ENCODE results near the gene PHC3. TPM values are rescaled to one million over a fixed set of nuclear protein-coding genes. Genes with fewer than 3 reads are reported as not detected.

The PHC3 gene
- total RNA-seq, 1 donor from 2014 or later: 105 TPM

DNA sequence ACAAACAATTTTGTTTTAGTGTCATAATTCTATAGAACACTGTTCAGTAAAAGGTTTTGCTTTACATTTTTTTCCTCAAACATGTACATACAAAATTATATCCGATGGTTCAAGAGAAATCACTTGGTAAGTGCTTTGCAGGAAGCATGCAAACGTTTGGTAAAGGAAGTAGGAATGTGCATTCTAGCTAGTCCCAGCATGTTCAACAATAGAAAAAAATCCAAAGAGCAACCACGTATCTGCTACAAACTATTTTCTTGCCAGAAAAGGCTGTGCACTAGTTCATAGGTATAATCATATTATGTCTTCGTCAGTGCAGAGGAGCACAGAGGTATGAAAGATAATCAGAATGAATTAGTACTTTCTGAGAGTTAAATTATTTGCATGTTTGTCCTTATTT is 85.8 kb downstream of the PHC3 start:
- ATAC-seq (ENCODE audit: low read depth): no peak
- no peaks in the 10 kb centered on the region for H3K27me3 Mint-ChIP-seq
- no peak overlapping the region for H3K27ac Mint-ChIP-seq
- no peak overlapping the region for H3K4me3 Mint-ChIP-seq
- intact Hi-C loops (cut with micrococcal nuclease): loop anchor here (2.0 to 5.0 kb wide), 2 partner anchors 59 to 233 kb away; partner anchors contain the start of gene GPR160
- H3K9me3 Mint-ChIP-seq: no peaks in the 10 kb centered on the region
- H3K36me3 Mint-ChIP-seq (ENCODE audit: low read depth): peaks cover 84% of the 10 kb centered on the region
- POLR2A ChIA-PET: no interaction called here
- TF ChIP-seq, protein P1, sequence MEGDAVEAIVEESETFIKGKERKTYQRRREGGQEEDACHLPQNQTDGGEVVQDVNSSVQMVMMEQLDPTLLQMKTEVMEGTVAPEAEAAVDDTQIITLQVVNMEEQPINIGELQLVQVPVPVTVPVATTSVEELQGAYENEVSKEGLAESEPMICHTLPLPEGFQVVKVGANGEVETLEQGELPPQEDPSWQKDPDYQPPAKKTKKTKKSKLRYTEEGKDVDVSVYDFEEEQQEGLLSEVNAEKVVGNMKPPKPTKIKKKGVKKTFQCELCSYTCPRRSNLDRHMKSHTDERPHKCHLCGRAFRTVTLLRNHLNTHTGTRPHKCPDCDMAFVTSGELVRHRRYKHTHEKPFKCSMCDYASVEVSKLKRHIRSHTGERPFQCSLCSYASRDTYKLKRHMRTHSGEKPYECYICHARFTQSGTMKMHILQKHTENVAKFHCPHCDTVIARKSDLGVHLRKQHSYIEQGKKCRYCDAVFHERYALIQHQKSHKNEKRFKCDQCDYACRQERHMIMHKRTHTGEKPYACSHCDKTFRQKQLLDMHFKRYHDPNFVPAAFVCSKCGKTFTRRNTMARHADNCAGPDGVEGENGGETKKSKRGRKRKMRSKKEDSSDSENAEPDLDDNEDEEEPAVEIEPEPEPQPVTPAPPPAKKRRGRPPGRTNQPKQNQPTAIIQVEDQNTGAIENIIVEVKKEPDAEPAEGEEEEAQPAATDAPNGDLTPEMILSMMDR (IDR thresholded peaks at IDR 0.05): no peak
- no peak for DNase-seq
- CTCF ChIA-PET: no interaction called here
- H3K4me1 Mint-ChIP-seq: peaks cover 9% of the 10 kb centered on the region

DNA sequence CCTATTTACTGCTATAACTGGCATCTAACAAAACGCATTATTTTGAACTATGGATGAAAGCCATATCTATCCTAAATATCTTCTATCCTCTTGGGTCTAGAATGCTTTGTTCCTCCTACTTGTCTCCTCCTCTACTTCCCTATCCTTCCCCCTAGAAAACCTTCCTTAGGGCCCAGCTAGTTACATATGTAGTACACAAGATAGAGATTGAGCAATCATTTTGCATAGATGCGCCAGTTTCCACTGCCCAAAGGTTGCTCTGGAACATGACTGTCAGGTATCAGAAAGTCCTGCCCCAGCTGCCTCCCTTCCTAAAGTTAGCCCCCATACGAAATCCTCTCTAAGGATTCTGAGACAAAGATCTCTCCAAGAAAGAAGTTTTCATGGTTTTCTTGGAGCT is 88.6 kb downstream of the PHC3 start:
- H3K36me3 Mint-ChIP-seq (ENCODE audit: low read depth): peaks cover 74% of the 10 kb centered on the region
- intact Hi-C loops (cut with micrococcal nuclease): loop anchor here (5.0 kb wide), 1 partner anchor 34 kb away; no protein-coding TSS in a partner anchor
- ATAC-seq (ENCODE audit: low read depth) (no peak), DNase-seq (no peak)
- ChIA-PET CTCF (no interaction called here), POLR2A (interaction anchor here (0.6 kb wide), 1 partner anchor 61 kb away, joined by 3 read pairs; no protein-coding TSS in a partner anchor)
- H3K4me1 Mint-ChIP-seq: no peaks in the 10 kb centered on the region
- TF ChIP-seq, protein P1 (IDR thresholded peaks at IDR 0.05): no peak
- no peak overlapping the region for H3K4me3 Mint-ChIP-seq
- peak overlapping the region; percentile 21 for H3K27ac Mint-ChIP-seq
- H3K9me3 Mint-ChIP-seq: no peaks in the 10 kb centered on the region
- H3K27me3 Mint-ChIP-seq: no peaks in the 10 kb centered on the region

DNA sequence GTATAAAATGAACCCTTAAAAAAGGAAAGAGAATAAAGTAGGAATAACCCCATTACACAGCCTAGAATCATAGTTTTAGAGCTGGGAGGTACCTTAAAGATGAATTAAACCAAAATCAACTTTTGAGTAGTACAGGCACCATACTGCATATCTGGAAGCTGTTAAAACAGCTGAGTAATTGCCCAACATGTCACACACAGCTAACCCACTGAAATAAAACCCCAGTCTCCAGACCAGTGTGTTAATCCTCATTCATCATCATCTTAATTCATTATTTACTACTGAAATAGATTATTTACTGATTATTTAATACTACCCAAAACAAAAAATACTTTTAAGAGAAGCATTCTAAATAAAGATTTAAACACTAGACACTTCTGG is 90.9 kb downstream of the PHC3 start:
- POLR2A ChIA-PET: interaction anchor here (0.6 kb wide), 1 partner anchor 16 kb away, joined by 3 read pairs; no protein-coding TSS in a partner anchor
- Mint-ChIP-seq H3K9me3 (no peaks in the 10 kb centered on the region), H3K27ac (no peak overlapping the region), H3K4me3 (no peak overlapping the region), H3K36me3 (ENCODE audit: low read depth) (peaks cover 70% of the 10 kb centered on the region), H3K27me3 (no peaks in the 10 kb centered on the region), H3K4me1 (no peaks in the 10 kb centered on the region)
- no peak for DNase-seq
- TF ChIP-seq, protein P1 (IDR thresholded peaks at IDR 0.05): no peak
- CTCF ChIA-PET: no interaction called here
- no peak for ATAC-seq (ENCODE audit: low read depth)
- intact Hi-C loops (cut with micrococcal nuclease): loop anchor here (5.0 kb wide), 1 partner anchor 37 kb away; no protein-coding TSS in a partner anchor

DNA sequence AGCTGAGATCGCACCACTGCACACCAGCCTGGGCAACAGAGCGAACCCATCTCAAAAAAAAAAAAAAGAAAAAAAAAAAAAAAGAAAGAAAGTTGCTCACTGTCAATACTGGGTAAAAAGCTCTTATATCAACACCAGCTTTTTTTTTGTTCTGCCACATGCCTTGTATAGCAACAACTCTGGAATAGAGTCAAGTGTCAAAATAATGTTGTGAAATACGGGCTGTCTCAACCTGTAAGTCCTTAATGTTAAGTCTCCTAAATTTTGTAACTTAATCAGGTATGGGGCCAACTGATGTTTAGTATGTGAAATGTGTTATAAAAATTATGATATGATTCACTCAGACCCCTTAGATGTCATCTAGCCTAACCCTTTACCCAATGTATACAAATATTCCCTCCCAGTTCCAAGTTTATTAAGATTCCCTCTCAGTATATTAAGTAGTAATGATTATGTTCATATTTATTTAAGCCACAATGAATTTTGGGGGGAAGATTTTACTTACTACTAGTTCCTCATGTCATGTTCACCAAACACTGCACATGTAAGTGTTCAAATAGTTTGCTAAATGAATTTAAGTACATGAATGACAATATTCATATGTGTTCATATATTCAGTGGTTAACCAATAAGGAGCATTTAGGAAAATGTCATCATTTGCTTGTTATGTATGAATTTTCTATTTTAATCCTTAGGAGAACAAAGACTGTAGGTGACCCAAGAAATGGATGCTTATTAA is 91.5 kb downstream of the PHC3 start:
- no peaks in the 10 kb centered on the region for H3K9me3 Mint-ChIP-seq
- H3K27me3 Mint-ChIP-seq: no peaks in the 10 kb centered on the region
- TF ChIP-seq, protein P1 (IDR thresholded peaks at IDR 0.05): no peak
- no peak for DNase-seq
- no peak overlapping the region for H3K27ac Mint-ChIP-seq
- ChIA-PET POLR2A (interaction anchor here (0.6 kb wide), 3 partner anchors 12 to 1963 kb away, joined by 3 to 4 read pairs (median 3); no protein-coding TSS in a partner anchor), CTCF (no interaction called here)
- H3K4me1 Mint-ChIP-seq: no peaks in the 10 kb centered on the region
- no peak for ATAC-seq (ENCODE audit: low read depth)
- peaks cover 69% of the 10 kb centered on the region for H3K36me3 Mint-ChIP-seq (ENCODE audit: low read depth)
- H3K4me3 Mint-ChIP-seq: no peak overlapping the region
- intact Hi-C loops (cut with micrococcal nuclease): loop anchor here (5.0 kb wide), 1 partner anchor 37 kb away; no protein-coding TSS in a partner anchor

DNA sequence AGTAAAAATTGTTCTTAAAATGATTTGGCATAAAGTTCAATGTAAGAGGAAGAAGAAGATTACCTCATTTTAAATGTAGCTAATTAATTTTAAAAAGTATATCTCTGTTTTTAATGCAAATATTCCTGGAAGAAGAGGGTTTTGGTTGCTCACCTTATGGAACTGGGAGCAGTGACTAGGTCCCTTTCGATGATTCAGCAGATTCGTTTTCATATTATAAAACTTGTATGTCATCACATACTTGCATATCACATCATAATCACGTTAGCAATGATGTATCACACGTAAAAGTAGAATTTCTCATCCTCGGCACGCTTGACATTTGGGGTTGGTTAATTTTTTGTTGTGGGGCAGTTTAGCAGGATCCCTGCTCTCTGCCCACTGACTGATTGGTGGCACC is 96.1 kb downstream of the PHC3 start:
- Mint-ChIP-seq H3K27me3 (no peaks in the 10 kb centered on the region), H3K4me3 (no peak overlapping the region), H3K4me1 (peaks cover 15% of the 10 kb centered on the region), H3K9me3 (no peaks in the 10 kb centered on the region), H3K27ac (no peak overlapping the region), H3K36me3 (ENCODE audit: low read depth) (peaks cover 67% of the 10 kb centered on the region)
- POLR2A ChIA-PET: no interaction called here
- intact Hi-C loops (cut with micrococcal nuclease): no loop called here
- DNase-seq (no peak), ATAC-seq (ENCODE audit: low read depth) (no peak)
- TF ChIP-seq, protein P1 (IDR thresholded peaks at IDR 0.05): no peak
- CTCF ChIA-PET: interaction anchor here (1.6 kb wide), 1 partner anchor 48 kb away, joined by 3 read pairs; no protein-coding TSS in a partner anchor

Measured in activated B cell treated with CpG ODN at 0.5 μM for 24 hours (primary cell).